CD4-positive, alpha-beta T cell (primary cell): ENCODE measurements around the gene LPP. TPM values are rescaled to one million over a fixed set of nuclear protein-coding genes. Genes with fewer than 3 reads are reported as not detected.

Experiments used
- ATAC-seq: fragments of 200-7000 bp; cut with Tn5 transposase; one replicate; pipeline ENCODE4 v1.10.0; 2022; ENCODE audit warnings: mild to moderate bottlenecking; ENCODE audit not compliant: poor library complexity
- CTCF ChIA-PET: fragments of 350-600 bp; sonication (Branson Sonifier 250); formaldehyde crosslinking; loops from one replicate; lab custom pipeline; 2021; ENCODE audit warnings: antibody characterized with exemption, inconsistent platforms; lab: Charles Lee
- POLR2A ChIA-PET: fragments of 350-600 bp; sonication (Branson Sonifier 250); formaldehyde crosslinking; loops from one replicate; lab custom pipeline; 2021; ENCODE audit warnings: antibody characterized with exemption, inconsistent platforms; lab: Charles Lee
- DNase-seq, 14 experiments: peaks; one replicate each; pipeline ENCODE4 v3.0.0-alpha.2; 2013 to 2020; ENCODE audit warnings: mixed read lengths in 2 of 14
- H3K27ac ChIP-seq, 2 donors: one replicate each; pipeline versions ENCODE4 v1.5.1 to v1.7.0; 2013; ENCODE audit warnings: low read length in 2 of 2, low read depth in 1 of 2, mild to moderate bottlenecking in 1 of 2
- H3K27me3 ChIP-seq, 2 experiments: 1 replicate in 1 of 2; 2 replicates in 1 of 2; pipeline versions ENCODE4 v1.6.1 to v1.7.0; 2013; ENCODE audit warnings: low read length in 2 of 2, control low read depth in 1 of 2, mild to moderate bottlenecking in 1 of 2, moderate library complexity in 1 of 2; ENCODE audit not compliant: insufficient read depth in 2 of 2, control insufficient read depth in 1 of 2
- H3K36me3 ChIP-seq: one replicate; pipeline ENCODE4 v1.6.1; 2013; ENCODE audit warnings: low read length, control low read depth; ENCODE audit not compliant: insufficient read depth
- H3K4me1 ChIP-seq: one replicate; pipeline ENCODE4 v1.6.1; 2013; ENCODE audit warnings: low read length, control low read depth; ENCODE audit not compliant: insufficient read depth
- H3K4me3 ChIP-seq: one replicate; pipeline ENCODE4 v1.5.1; 2013; ENCODE audit warnings: mild to moderate bottlenecking, low read length, moderate library complexity
- H3K9me3 ChIP-seq, 2 experiments: 1 replicate in 1 of 2; 2 replicates in 1 of 2; pipeline versions ENCODE4 v1.6.1 to v1.7.0; 2013; ENCODE audit warnings: low read length in 2 of 2, mild to moderate bottlenecking in 2 of 2, control low read depth in 1 of 2, moderate library complexity in 1 of 2; ENCODE audit not compliant: control insufficient read depth in 1 of 2, insufficient read depth in 1 of 2
- H3K27ac Mint-ChIP-seq: one replicate; pipeline ENCODE4 v1.8.0; 2020; ENCODE audit warnings: mixed read lengths
- H3K27me3 Mint-ChIP-seq: one replicate; pipeline ENCODE4 v1.8.0; 2021; ENCODE audit warnings: mixed read lengths
- H3K36me3 Mint-ChIP-seq: one replicate; pipeline ENCODE4 v1.8.0; 2021; ENCODE audit warnings: low read depth, mixed read lengths
- H3K4me1 Mint-ChIP-seq: one replicate; pipeline ENCODE4 v1.8.0; 2021; ENCODE audit warnings: low read depth, mixed read lengths
- H3K4me3 Mint-ChIP-seq: one replicate; pipeline ENCODE4 v1.8.0; 2020; ENCODE audit warnings: mild to moderate bottlenecking, mixed read lengths
- H3K9me3 Mint-ChIP-seq: one replicate; pipeline ENCODE4 v1.8.0; 2020; ENCODE audit warnings: mixed read lengths
- intact Hi-C, 2 experiments: fragments of 100-400 bp; cut with DNase I in 1 of 2; cut with micrococcal nuclease in 1 of 2; formaldehyde crosslinking; loops; one replicate each; pipeline versions ENCODE4 v1.15.1 to v1.9.0; 2023 to 2025; cut with DNase I, micrococcal nuclease
- total RNA-seq, 174 experiments: library from RNA in 2 of 174; stranded (reverse) in 2 of 174; gene quantifications; one replicate each; pipeline ENCODE4 v1.2.3 and lab custom pipeline; 2021 to 2026
- TF ChIP-seq, protein P1 (sequence below): fragments of 200-600 bp; IDR thresholded peaks from one replicate; pipeline ENCODE4 v1.8.0; 2022; ENCODE audit warnings: antibody characterized with exemption, mild to moderate bottlenecking

The LPP gene
- total RNA-seq, 2 experiments from 2014 or later, result 45.6 to 45.9 TPM

DNA sequence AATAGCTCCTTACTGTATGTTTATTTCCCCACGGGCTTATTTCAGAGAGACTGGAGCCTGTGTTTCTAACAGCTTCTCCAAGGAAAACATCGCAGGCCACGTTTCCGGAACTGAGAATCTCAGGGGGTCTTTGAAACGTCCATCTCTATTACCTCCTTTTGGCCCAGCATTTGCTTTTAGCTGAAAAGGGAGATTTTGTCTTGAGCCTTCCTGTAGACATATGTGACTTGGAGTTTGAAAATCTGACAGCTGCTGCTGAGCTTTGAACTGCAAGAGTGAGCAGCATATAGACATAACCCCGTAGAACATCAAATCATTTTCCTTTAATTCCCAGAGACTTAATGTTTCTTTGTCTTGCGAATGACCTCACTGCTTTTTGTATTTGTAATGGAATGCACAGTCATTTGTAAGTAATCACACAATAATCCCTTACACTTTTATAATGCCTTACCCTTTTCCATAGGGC lies 54.6 kb downstream of the LPP start:
- intact Hi-C loops, result no loop called here
- peaks cover 9% of the 10 kb centered on the region for H3K36me3 ChIP-seq

DNA sequence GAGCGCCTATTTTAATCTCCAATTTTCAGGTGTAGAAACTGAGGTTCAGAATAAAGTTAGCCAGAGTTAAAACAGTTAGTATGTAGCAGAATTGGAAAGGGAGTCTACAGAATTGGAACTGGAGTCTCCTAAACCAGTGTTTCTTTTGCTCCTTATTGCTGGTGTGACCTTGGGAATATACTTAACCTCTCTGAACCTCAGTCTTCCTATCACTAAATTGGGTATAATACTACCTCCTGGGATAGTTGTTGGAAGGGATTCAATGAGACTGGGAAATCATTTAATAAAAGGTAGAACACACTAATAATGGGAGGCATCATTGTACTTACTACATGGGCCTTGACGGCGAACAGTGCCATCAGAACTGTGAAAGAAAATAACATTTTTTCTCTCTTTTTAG lies 55.1 kb downstream of the LPP start:
- peaks cover 35% of the 10 kb centered on the region for H3K36me3 Mint-ChIP-seq
- no peak overlapping the region for H3K4me3 ChIP-seq
- TF ChIP-seq, protein P1, sequence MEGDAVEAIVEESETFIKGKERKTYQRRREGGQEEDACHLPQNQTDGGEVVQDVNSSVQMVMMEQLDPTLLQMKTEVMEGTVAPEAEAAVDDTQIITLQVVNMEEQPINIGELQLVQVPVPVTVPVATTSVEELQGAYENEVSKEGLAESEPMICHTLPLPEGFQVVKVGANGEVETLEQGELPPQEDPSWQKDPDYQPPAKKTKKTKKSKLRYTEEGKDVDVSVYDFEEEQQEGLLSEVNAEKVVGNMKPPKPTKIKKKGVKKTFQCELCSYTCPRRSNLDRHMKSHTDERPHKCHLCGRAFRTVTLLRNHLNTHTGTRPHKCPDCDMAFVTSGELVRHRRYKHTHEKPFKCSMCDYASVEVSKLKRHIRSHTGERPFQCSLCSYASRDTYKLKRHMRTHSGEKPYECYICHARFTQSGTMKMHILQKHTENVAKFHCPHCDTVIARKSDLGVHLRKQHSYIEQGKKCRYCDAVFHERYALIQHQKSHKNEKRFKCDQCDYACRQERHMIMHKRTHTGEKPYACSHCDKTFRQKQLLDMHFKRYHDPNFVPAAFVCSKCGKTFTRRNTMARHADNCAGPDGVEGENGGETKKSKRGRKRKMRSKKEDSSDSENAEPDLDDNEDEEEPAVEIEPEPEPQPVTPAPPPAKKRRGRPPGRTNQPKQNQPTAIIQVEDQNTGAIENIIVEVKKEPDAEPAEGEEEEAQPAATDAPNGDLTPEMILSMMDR, result no peak
- POLR2A ChIA-PET, result no interaction called here
- no peak overlapping the region for H3K4me3 Mint-ChIP-seq
- intact Hi-C loops, result no loop called here
- ATAC-seq (no peak), DNase-seq (no peak)
- CTCF ChIA-PET, result no interaction called here
- no peaks in the 10 kb centered on the region for H3K27me3 ChIP-seq
- H3K27me3 Mint-ChIP-seq, result no peaks in the 10 kb centered on the region
- no peak overlapping the region for H3K27ac Mint-ChIP-seq
- no peak overlapping the region for H3K27ac ChIP-seq
- peaks cover 15% of the 10 kb centered on the region for H3K4me1 Mint-ChIP-seq
- H3K36me3 ChIP-seq, result peaks cover 12% of the 10 kb centered on the region
- H3K4me1 ChIP-seq, result no peaks in the 10 kb centered on the region
- H3K9me3 Mint-ChIP-seq, result no peaks in the 10 kb centered on the region
- H3K9me3 ChIP-seq, result no peaks in the 10 kb centered on the region

More for the DNA sequence above, 54.6 kb downstream of the LPP start:
- no peak overlapping the region for H3K4me3 Mint-ChIP-seq
- H3K9me3 Mint-ChIP-seq, result no peaks in the 10 kb centered on the region
- Histone ChIP-seq H3K27me3 (no peaks in the 10 kb centered on the region), H3K9me3 (no peaks in the 10 kb centered on the region), H3K27ac (no peak overlapping the region), H3K4me3 (no peak overlapping the region), H3K4me1 (no peaks in the 10 kb centered on the region)
- DNase-seq (no peak), ATAC-seq (no peak)
- H3K4me1 Mint-ChIP-seq, result peaks cover 13% of the 10 kb centered on the region
- TF ChIP-seq, protein P1, result no peak
- CTCF ChIA-PET, result interaction anchor here (1.4 kb wide), 1 partner anchor 468 kb away, joined by 4 read pairs; no protein-coding TSS in a partner anchor
- POLR2A ChIA-PET, result no interaction called here
- no peak overlapping the region for H3K27ac Mint-ChIP-seq
- peaks cover 35% of the 10 kb centered on the region for H3K36me3 Mint-ChIP-seq
- H3K27me3 Mint-ChIP-seq, result no peaks in the 10 kb centered on the region

DNA sequence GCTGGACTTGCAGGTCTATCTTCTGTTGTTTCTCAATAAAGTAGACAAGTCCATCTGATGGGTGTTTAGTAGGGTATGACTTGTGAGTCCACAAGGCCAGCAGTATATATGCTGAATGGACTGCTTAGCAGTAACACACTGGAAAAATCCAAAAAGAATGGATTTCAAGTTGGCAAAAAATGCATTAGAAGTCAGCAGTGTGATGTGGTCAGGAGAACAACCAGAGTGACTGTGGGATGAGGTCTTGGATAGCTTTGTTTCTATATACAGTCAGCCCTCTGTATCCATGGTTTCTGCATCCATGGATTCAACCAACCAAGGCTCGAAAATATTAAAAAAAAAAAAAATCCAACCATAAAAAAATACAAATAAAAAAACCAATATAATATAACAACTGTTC lies 55.8 kb downstream of the LPP start:
- ChIA-PET CTCF (no interaction called here), POLR2A (no interaction called here)
- Mint-ChIP-seq H3K27me3 (no peaks in the 10 kb centered on the region), H3K4me3 (no peak overlapping the region), H3K36me3 (peaks cover 35% of the 10 kb centered on the region), H3K27ac (no peak overlapping the region), H3K9me3 (no peaks in the 10 kb centered on the region), H3K4me1 (peaks cover 17% of the 10 kb centered on the region)
- peaks cover 14% of the 10 kb centered on the region for H3K36me3 ChIP-seq
- ATAC-seq (no peak), DNase-seq (no peak)
- H3K4me1 ChIP-seq, result no peaks in the 10 kb centered on the region
- H3K27me3 ChIP-seq, result no peaks in the 10 kb centered on the region
- TF ChIP-seq, protein P1, result no peak
- intact Hi-C loops, result no loop called here
- H3K27ac ChIP-seq, result no peak overlapping the region
- no peaks in the 10 kb centered on the region for H3K9me3 ChIP-seq
- H3K4me3 ChIP-seq, result no peak overlapping the region
